Mucosa of gallbladder (tissue), 1 donor: ENCODE data around the gene AP3D1. TPM values are rescaled to one million over a fixed set of nuclear protein-coding genes. Genes with fewer than 3 reads are reported as not detected.

ENCODE experiments used
- DNase-seq: peaks from one replicate; pipeline ENCODE4 v3.0.0-alpha.2; 2020; ENCODE audit warnings: low spot score
- total RNA-seq: library from RNA; stranded (reverse); gene quantifications from one replicate; pipeline ENCODE4 v1.2.1, GENCODE V29; 2021
- donor health status: DM: no; HTN: no; CAD: no.

AP3D1 gene
- total RNA-seq, 1 donor from 2014 or later: 125 TPM

DNA sequence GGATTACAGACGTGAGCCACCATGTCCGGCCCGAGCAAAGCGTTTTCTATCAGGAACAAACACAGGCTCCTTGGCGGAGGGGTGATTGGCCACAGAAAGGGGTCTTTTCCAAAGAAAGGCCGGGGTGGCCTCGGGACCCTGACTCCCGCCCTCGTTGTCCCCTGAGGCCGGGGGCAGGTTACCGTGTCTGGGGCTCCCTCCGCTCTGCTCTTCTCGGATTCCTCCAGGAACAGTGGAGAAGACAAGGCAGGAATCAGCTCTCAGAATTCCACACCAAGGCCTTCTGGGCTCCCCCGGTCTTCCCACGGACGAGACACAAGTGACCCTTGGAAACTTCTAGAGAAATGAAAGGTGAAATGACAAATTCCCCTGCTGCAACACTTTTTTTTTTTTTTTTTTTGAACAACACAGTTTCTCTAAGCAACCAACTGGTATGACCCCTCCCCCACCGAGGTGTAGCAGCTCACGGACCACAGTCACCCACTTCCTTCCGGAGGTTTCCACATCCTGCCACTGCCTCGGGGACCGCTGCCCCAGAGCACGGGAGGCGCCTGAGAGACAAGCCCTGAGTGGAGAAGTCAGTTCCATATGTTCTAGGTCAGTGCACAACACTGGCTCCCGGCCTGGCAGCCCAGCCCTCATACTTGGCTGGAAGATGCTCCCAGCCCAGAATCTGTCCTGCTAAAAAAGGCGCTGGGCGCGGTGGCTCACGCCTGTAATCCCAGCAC lies 66.2 kb downstream of the AP3D1 start:
- peak; percentile 83 for DNase-seq

DNA sequence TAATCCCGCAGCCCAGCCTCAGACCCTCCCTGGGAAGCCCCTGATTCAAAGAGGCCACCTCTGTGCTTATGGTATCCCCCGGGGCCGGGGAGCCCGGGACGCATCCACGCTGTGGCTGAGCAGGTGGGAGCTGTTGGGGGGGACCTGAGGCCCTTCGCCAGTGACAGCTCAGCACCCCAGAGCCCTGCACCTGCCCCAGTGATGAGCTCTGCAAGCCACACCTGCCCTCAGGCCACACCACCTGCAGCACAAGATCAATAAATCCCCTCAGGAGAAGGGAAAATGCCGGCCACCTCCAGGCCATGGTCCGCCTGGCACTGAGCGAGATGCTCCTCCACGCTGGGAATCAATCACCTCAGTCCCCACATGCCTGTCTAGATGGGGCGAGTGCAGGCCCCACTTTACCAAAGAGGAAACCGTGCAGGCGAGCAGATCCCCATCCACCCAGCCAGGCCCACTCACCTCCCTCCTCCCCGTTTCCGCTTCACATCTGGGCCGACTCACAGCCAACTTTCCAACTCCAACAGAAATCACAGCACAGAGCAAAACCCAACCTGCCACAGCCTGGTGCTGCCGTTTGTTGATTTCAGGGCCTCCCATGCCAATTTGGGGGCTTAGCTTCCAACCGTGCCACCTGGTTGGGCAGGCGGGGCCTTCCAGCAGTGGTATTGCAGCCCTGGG lies 68.1 kb downstream of the AP3D1 start:
- DNase-seq: no peak

- DNase-seq: no peak
Measured at GRCh38 chr19:2081873-2082810, 69.2 kb downstream of the AP3D1 start.

GRCh38 chr19:2080336-2080988 lies 70.9 kb downstream of the AP3D1 start:
- no peak for DNase-seq

DNA sequence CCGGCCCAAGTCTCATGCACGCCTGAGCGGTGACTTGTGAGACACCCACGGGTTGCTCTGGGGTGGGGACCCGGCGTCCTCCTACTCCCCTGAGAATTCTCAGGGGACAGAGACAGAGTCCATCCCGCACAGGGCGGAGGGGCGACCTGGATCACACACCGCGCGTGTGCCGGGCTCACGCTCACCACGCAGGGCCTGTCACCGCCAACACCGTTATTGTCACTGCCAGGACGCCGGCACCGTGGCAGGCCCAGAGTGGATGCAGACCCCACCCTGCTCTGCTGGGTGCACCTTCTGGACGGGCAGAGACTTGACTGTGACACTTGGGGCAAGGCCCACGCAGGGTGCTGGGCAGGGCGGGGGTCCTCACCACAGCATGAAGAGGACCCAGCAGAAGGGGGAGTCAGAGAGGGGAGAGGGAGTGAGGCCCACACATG lies 71.5 kb downstream of the AP3D1 start:
- DNase-seq: no peak

- no peak for DNase-seq
Measured at GRCh38 chr19:2079076-2079864, 72.1 kb downstream of the AP3D1 start.

- DNase-seq: no peak
Measured at GRCh38 chr19:2077833-2078619, 73.3 kb downstream of the AP3D1 start.

- DNase-seq: no peak
Measured at GRCh38 chr19:2077398-2077797, 74.0 kb downstream of the AP3D1 start.

GRCh38 chr19:2076526-2076944 lies 74.8 kb downstream of the AP3D1 start:
- DNase-seq: no peak

- no peak for DNase-seq
Measured at GRCh38 chr19:2072757-2073551, 78.4 kb downstream of the AP3D1 start.

DNA sequence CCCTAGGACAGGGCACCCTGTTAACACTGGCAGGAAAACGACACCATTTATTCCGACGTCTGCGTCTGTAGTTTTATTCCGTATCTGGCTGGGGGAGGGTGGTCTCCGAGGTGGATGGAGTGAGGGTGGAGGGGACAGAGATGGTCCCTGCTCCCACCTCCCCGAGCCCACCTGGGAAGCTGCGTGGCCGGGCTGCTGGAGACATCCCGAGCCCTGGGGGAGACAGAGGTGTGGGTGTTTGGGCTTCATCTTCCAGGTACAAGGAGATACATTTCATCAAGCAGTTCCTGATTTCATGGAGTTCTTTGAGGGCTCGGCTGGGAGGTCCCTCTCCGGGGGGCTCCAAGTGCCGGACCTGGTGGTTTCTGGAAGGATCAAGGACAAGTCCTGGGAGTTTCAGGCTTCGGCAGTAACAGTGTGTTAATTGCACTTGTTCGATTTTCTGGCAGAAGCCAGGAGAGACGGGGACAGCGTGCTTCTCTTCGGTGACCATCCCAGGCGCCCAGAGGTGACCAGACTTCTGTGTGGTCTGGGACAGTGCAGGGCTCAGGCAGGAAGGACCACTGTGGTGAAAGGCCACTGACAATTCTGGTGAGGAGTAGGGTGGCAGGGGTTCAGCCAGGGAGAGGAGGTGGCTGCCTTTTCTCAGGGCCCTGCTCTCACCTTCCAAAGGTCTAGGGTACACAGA lies 80.2 kb downstream of the AP3D1 start:
- DNase-seq: no peak

GRCh38 chr19:2070436-2070827 lies 80.9 kb downstream of the AP3D1 start:
- DNase-seq: no peak

- DNase-seq: no peak
Measured at GRCh38 chr19:2064788-2065524, 86.4 kb downstream of the AP3D1 start.

GRCh38 chr19:2064395-2064787 lies 87.0 kb downstream of the AP3D1 start:
- DNase-seq: no peak

DNA sequence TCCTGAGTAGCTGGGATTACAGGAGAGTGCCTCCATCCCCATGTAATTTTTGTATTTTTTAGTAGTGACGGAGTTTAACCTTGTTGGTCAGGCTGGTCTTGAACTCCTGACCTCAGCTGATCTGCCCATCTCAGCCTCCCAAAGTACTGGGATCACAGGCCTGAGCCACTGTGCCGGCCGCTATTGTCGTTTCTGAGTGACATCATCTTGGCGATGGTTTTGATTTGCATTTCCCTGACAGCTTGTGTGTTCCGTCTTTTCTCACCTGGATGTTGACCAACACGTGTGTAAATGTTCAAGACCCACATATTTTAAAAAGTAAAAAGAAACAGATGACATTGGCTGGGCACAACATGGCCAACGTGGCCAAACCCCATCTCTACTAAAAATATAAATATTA lies 87.5 kb downstream of the AP3D1 start:
- no peak for DNase-seq

DNA sequence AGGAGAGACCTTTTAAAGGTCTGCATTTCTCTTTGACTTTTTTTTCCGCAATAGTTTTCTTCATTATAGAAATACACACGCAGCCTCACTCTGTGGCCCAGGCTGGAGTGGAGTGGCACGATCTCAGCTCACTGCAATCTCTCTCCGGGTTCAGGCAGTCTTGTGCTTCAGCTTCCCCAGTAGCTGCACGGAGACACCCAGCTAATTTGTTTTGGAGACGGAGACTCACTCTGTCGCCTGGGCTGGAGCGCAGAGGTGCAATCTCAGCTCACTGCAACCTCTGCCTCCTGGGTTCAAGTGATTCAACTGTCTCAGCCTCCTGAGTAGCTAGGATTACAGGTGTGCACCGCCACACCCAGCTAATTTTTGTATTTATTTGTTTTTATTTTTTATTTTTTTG lies 88.6 kb downstream of the AP3D1 start:
- no peak for DNase-seq

GRCh38 chr19:2062389-2062729 lies 89.0 kb downstream of the AP3D1 start:
- no peak for DNase-seq
